Muscle of leg (tissue), 16 donors: ENCODE measurements around the gene CALML5. TPM values are rescaled to one million over a fixed set of nuclear protein-coding genes. Genes with fewer than 3 reads are reported as not detected.

Experiments used
- DNase-seq: peaks from one replicate; pipeline ENCODE4 v3.0.0; 2013
- H3K27ac ChIP-seq: one replicate; pipeline ENCODE4 v1.5.1; 2013; ENCODE audit warnings: mild to moderate bottlenecking, low read length, control low read depth
- H3K27me3 ChIP-seq: one replicate; pipeline ENCODE4 v1.6.1; 2013; ENCODE audit warnings: low read length; ENCODE audit not compliant: control insufficient read depth, insufficient read depth
- H3K36me3 ChIP-seq: one replicate; pipeline ENCODE4 v1.6.1; 2013; ENCODE audit warnings: low read length; ENCODE audit not compliant: control insufficient read depth, insufficient read depth
- H3K4me1 ChIP-seq: one replicate; pipeline ENCODE4 v1.6.1; 2013; ENCODE audit warnings: low read length; ENCODE audit not compliant: control insufficient read depth, insufficient read depth
- H3K4me3 ChIP-seq: one replicate; pipeline ENCODE4 v1.5.1; 2013; ENCODE audit warnings: low read length, control low read depth
- H3K9me3 ChIP-seq: replicated peaks from 2 replicates; pipeline ENCODE4 v1.6.1; 2013; ENCODE audit warnings: low read depth, low read length; ENCODE audit not compliant: control insufficient read depth
- WGBS: methylation state at CpG from one replicate; pipeline ENCODE4 v1.1.5; 2013; ENCODE audit warnings: missing lambda C conversion rate; ENCODE audit not compliant: insufficient coverage; 5-methylcytosine and 5-hydroxymethylcytosine counted together
- long read RNA-seq, 11 donors: transcript quantifications; one replicate each; lab custom pipeline, GENCODE V29; 2026
- polyA plus RNA-seq, 8 donors: library from polyadenylated mRNA; unstranded; fragments of 120-200 nt; gene quantifications; one replicate each; pipeline versions ENCODE4 v1.2.1 to v1.2.3, GENCODE V29; 2013; ENCODE audit warnings: inconsistent platforms in 1 of 8, low replicate concordance in 1 of 8; ENCODE audit not compliant: insufficient read length in 8 of 8, insufficient read depth in 1 of 8
- total RNA-seq: library from RNA; stranded (reverse); fragments of 120-200 nt; gene quantifications from one replicate; pipeline ENCODE4 v1.2.4, GENCODE V29; 2013

The CALML5 gene, protein sequence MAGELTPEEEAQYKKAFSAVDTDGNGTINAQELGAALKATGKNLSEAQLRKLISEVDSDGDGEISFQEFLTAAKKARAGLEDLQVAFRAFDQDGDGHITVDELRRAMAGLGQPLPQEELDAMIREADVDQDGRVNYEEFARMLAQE
- total RNA-seq (not detected), polyA plus RNA-seq (1 to 10 TPM in 1 of 8 donors, under 1 TPM in 1, not detected in 6; 0.19 to 2.2 TPM)
- long read RNA-seq, donor 1, result 0 reads
- long read RNA-seq, donor 2, partial matches to known transcripts, result 0 of 2 reads
- long read RNA-seq, donor 2, other reads (novel, unspliced or antisense), result 0 of 2 reads
- long read RNA-seq, donor 3, partial matches to known transcripts, result 0 of 3 reads
- long read RNA-seq, donor 3, other reads (novel, unspliced or antisense), result 0 of 3 reads
- long read RNA-seq, donor 4, result 0 reads
- long read RNA-seq, donor 5, result 0 reads
- long read RNA-seq, donor 6, result 0 reads
- long read RNA-seq, donor 7, result 0 reads
- long read RNA-seq, donor 8, result 0 reads
- long read RNA-seq, donor 9, result 0 reads
- long read RNA-seq, donor 10, result 0 reads
- long read RNA-seq, donor 11, result 0 reads

DNA sequence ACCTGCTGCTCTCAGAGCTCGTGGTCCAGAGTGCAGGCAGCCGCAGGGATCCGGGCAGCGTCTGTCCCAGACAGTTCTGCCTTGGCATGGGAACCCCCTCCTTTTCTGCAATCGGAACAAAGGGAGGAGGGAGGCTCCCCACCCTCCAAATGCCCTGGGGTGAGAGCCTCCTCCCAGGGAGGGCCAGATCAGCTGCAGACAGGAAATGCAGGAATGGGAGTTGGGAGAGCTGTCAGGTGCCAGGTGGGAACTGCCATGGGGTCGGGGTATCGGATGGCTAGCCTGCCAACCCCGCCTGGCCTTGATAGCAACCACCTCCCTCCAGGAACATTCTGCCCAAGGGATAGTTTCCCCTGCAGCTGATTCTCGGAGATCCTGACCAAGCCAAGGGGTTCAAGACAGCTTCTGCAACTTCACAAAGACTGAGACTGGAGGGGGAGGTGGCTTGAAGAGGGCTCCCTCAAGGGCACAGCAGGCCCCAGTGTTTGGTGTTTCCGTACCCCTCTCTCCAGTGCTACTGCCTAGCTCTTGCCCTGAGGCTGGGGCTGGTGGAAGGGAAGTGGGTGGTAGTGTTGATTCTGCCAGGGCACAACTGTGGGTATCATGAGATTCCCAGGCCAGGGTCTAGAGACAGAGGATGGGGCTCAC, at the start of gene CALML5:
Gene CALML5 (minus strand): TSS at position 78 of the 648 bp plus-strand sequence. CDS start 132 bp downstream, outside the sequence.
- H3K36me3 ChIP-seq, result no peaks in the 10 kb centered on the region
- DNase-seq, result no peak
- whole genome bisulfite sequencing, result 100% methylated on average over 3 of the region's 10 CpGs

GRCh38 chr10:5547931-5548660, 48.7 kb upstream of the CALML5 start:
- H3K4me3 ChIP-seq, result no peak overlapping the region

More for the DNA sequence above, at the start of gene CALML5:
- Histone ChIP-seq H3K4me3 (no peak within 1 kb of the TSS), H3K4me1 (peaks cover 8% of the 10 kb centered on the region), H3K27ac (no peak within 1 kb of the TSS), H3K9me3 (no peaks in the 10 kb centered on the region), H3K27me3 (no peaks in the 10 kb centered on the region)

DNA sequence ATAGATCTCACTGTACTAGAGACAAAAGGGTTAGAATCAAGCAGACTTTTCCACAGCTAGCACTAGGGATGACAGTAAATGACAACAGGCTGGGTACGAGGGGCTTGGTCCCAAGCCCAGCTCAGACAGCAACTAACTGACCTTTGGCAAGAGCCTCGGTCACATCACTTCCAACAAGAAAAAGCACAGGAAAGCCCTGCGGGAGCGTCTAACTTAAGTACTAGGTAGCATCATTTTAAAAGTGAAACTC, 48.2 kb upstream of the CALML5 start:
- Histone ChIP-seq H3K4me1 (peaks cover 50% of the 10 kb centered on the region), H3K27me3 (no peaks in the 10 kb centered on the region), H3K27ac (peak overlapping the region; percentile 81), H3K4me3 (no peak overlapping the region), H3K36me3 (no peaks in the 10 kb centered on the region), H3K9me3 (peaks cover 7% of the 10 kb centered on the region)
- 20% methylated on average over 2 of the region's 4 CpGs for WGBS
- DNase-seq, result no peak

More at GRCh38 chr10:5547931-5548660, 48.7 kb upstream of the CALML5 start:
- Histone ChIP-seq H3K9me3 (peaks cover 2% of the 10 kb centered on the region), H3K27me3 (no peaks in the 10 kb centered on the region), H3K36me3 (no peaks in the 10 kb centered on the region), H3K4me1 (peaks cover 50% of the 10 kb centered on the region), H3K27ac (peak overlapping the region; percentile 81)
- WGBS, result 74% methylated on average over 8 of the region's 16 CpGs
- peak; percentile 46 for DNase-seq

DNA sequence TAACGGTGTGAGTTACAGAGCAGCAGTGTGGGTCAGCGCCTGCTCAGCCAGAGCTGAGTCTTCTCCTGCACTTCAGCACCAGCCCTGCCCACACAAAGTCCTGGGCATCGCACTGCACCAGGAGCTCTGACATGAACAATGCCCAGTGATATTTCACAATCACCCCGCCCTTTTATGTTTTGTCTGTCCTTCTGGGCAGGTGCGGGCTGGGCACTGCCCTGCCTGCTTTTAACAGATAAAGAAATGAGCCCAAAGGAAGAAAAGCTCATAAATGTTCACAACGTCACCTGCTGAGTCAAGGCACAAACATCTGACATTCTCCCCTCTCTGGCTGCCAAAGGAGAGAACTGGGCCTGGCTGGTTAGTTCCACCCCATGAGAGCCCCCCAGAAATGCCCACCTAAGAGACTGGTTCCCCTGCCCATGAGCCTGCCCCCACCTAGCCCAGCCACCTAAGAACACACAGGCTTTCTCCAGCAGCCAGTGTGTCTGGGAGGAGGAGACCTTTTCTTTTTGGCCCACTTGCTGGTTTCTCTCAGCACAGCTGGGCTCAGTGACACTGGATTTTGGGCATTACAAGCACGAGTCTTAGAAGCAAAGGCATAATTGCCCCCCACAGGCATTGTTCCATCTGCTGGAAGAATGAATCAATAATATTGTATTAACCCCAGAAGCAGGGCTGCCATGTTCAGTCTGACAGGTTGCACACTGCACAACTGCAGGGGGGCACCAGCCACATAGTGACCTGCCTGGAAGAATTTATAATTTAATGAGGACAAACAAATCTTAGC, 47.7 kb upstream of the CALML5 start:
- H3K4me1 ChIP-seq, result peaks cover 50% of the 10 kb centered on the region
- H3K27ac ChIP-seq, result peak overlapping the region; percentile 81
- no peak overlapping the region for H3K4me3 ChIP-seq
- DNase-seq, result no peak
- no peaks in the 10 kb centered on the region for H3K27me3 ChIP-seq
- peaks cover 11% of the 10 kb centered on the region for H3K9me3 ChIP-seq
- WGBS, result 82% methylated on average over 6 of the region's 7 CpGs
- no peaks in the 10 kb centered on the region for H3K36me3 ChIP-seq

GRCh38 chr10:5545778-5546710, 46.7 kb upstream of the CALML5 start:
- H3K4me1 ChIP-seq, result peaks cover 46% of the 10 kb centered on the region
- peak; percentile 59 for DNase-seq
- H3K27ac ChIP-seq, result peak overlapping the region; percentile 57
- peaks cover 14% of the 10 kb centered on the region for H3K9me3 ChIP-seq
- WGBS, result 56% methylated on average over 16 of the region's 23 CpGs
- no peaks in the 10 kb centered on the region for H3K27me3 ChIP-seq
- no peak overlapping the region for H3K4me3 ChIP-seq
- H3K36me3 ChIP-seq, result no peaks in the 10 kb centered on the region

DNA sequence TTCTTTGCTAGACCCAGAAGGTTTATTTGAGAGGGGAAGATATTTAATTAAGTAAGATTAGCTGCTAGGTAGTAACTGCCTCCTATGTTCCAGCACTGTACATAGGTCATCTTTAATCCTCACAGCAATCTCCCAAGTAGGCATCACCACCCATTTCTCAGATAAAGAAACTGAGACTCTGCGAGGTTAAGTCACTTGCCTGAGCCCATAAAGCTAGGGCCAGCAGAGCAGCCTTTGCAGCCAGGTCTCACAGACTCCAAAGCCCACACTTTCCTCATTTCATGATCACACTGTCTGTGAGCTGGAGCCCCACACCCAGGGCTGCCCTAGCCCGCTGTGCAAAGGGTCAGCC, 46.0 kb upstream of the CALML5 start:
- 95% methylated on average over 2 of the region's 2 CpGs for WGBS
- DNase-seq, result no peak

DNA sequence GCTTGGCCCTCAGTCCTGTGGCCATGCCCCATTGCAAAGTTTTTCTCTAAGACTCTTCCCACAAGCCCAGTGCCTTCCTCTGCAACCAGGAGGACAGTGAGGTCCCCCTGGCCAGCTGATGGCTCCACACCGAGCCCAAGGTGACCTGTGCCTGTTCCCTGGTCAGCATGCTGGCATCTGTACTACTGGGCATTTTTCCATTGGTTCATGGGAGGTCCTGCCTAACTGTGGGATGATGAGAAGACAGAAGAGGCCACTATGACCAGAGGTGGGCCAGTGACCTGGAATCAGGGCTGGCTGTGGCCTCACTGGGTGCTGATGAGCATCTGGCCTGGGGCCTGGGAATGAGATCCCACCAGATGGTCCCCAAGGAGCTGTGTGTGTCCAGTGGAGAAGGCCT, 45.6 kb upstream of the CALML5 start:
- DNase-seq, result no peak
- H3K27ac ChIP-seq, result no peak overlapping the region
- H3K9me3 ChIP-seq, result peaks cover 14% of the 10 kb centered on the region
- WGBS, result 56% methylated on average over 1 of the region's 1 CpG
- no peaks in the 10 kb centered on the region for H3K27me3 ChIP-seq
- no peaks in the 10 kb centered on the region for H3K36me3 ChIP-seq
- peaks cover 46% of the 10 kb centered on the region for H3K4me1 ChIP-seq
- no peak overlapping the region for H3K4me3 ChIP-seq

More for the DNA sequence above, 46.0 kb upstream of the CALML5 start:
- no peak overlapping the region for H3K4me3 ChIP-seq
- peaks cover 14% of the 10 kb centered on the region for H3K9me3 ChIP-seq
- H3K27ac ChIP-seq, result peak overlapping the region; percentile 57
- no peaks in the 10 kb centered on the region for H3K36me3 ChIP-seq
- H3K4me1 ChIP-seq, result peaks cover 46% of the 10 kb centered on the region
- H3K27me3 ChIP-seq, result no peaks in the 10 kb centered on the region

- H3K9me3 ChIP-seq, result peaks cover 14% of the 10 kb centered on the region
- peaks cover 42% of the 10 kb centered on the region for H3K4me1 ChIP-seq
- H3K4me3 ChIP-seq, result no peak overlapping the region
- no peaks in the 10 kb centered on the region for H3K27me3 ChIP-seq
- H3K36me3 ChIP-seq, result no peaks in the 10 kb centered on the region
- 84% methylated on average over 3 of the region's 6 CpGs for WGBS
- no peak overlapping the region for H3K27ac ChIP-seq
- no peak for DNase-seq
These were observed 44.9 kb upstream of the CALML5 start for GRCh38 chr10:5544216-5544805.
